Cardiac fibroblast (primary cell): Measurements from ENCODE around the gene APOLD1.

ENCODE experiments used
- DNase-seq, 2 donors: peaks; one replicate each; pipeline versions ENCODE4 v3.0.0 to v3.0.0-alpha.2; 2010; ENCODE audit warnings: low read depth in 2 of 2
- H3K4me3 ChIP-seq, 2 donors: replicated peaks in 1 of 2; 1 replicate in 1 of 2; 2 replicates in 1 of 2; pipeline ENCODE4 v1.5.1; 2011; ENCODE audit warnings: low read depth in 2 of 2, low read length in 2 of 2, mild to moderate bottlenecking in 2 of 2, moderate library complexity in 1 of 2
- CTCF ChIP-seq: IDR thresholded peaks from one replicate; pipeline ENCODE4 v1.5.1; 2011; ENCODE audit warnings: low read depth, mild to moderate bottlenecking, low read length, inconsistent platforms

Gene APOLD1

GRCh38 chr12:12823300-12823699 lies 37.8 kb downstream of the APOLD1 start:
- TF ChIP-seq CTCF: no peak
- peak; percentile 59 to 76 for DNase-seq
- H3K4me3 ChIP-seq: no peak overlapping the region

- H3K4me3 ChIP-seq: no peak overlapping the region
- no peak for DNase-seq
- TF ChIP-seq CTCF: no peak
Observed at GRCh38 chr12:12823811-12824210, 38.4 kb downstream of the APOLD1 start.

- H3K4me3 ChIP-seq: no peak overlapping the region
- no peak for DNase-seq
- TF ChIP-seq CTCF: no peak
Observed at GRCh38 chr12:12835378-12836146, 50.1 kb downstream of the APOLD1 start.

GRCh38 chr12:12836571-12836970 lies 51.1 kb downstream of the APOLD1 start:
- no peak for DNase-seq
- no peak overlapping the region for H3K4me3 ChIP-seq
- no peak for TF ChIP-seq CTCF

- peak; percentile 58 for TF ChIP-seq CTCF
- H3K4me3 ChIP-seq: no peak overlapping the region
- DNase-seq: peak; percentile 83 to 90
Observed at GRCh38 chr12:12837025-12837812, 51.8 kb downstream of the APOLD1 start.

GRCh38 chr12:12837813-12838153 lies 52.3 kb downstream of the APOLD1 start:
- TF ChIP-seq CTCF: no peak
- no peak overlapping the region for H3K4me3 ChIP-seq
- DNase-seq: no peak
